Measurements from ENCODE around the gene LDB3.

- no peak for TF ChIP-seq HDAC2 (IDR thresholded peaks at IDR 0.05)
- no peak for TF ChIP-seq FOXA1 (IDR thresholded peaks at IDR 0.05; ENCODE audit: borderline replicate concordance)
- TF ChIP-seq E2F4 (CRISPR knock-in tag; IDR thresholded peaks at IDR 0.05; ENCODE audit: low read depth) = no peak
- no peak for TF ChIP-seq TRIM24 (IDR thresholded peaks at IDR 0.05)
- TF ChIP-seq CTCF (IDR thresholded peaks at IDR 0.05 in 2 of 3, conservative IDR thresholded peaks at IDR 0.05 in 1 of 3; ENCODE audit: insufficient read depth in 2 of 3, low read depth in 1 of 3, low read length in 3 of 3) = no peak
- TF ChIP-seq ZNF124 (CRISPR knock-in tag; IDR thresholded peaks at IDR 0.05) = no peak
These were observed 21.9 kb downstream of the LDB3 start for GRCh38 chr10:86690231-86690630.
